HFF-Myc (cell line): ENCODE measurements around the gene APBA2.

Experiments used
- DNase-seq: peaks from one replicate; pipeline ENCODE4 v3.0.0-alpha.2; 2011; ENCODE audit warnings: low read depth; ENCODE audit errors: extremely low read depth
- H3K4me3 ChIP-seq: replicated peaks from 2 replicates; pipeline ENCODE4 v1.5.1; 2011; ENCODE audit warnings: low read depth, mild to moderate bottlenecking, control low read depth, low read length
- TF ChIP-seq, protein P1 (sequence below): IDR thresholded peaks from 2 replicates; pipeline ENCODE4 v1.5.1; 2012; ENCODE audit warnings: mild to moderate bottlenecking, low read depth, low read length, control low read depth; ENCODE audit errors: missing control alignments

APBA2 gene

GRCh38 chr15:28943146-28943545, 57.4 kb downstream of the APBA2 start:
- no peak for DNase-seq
- TF ChIP-seq, protein P1, sequence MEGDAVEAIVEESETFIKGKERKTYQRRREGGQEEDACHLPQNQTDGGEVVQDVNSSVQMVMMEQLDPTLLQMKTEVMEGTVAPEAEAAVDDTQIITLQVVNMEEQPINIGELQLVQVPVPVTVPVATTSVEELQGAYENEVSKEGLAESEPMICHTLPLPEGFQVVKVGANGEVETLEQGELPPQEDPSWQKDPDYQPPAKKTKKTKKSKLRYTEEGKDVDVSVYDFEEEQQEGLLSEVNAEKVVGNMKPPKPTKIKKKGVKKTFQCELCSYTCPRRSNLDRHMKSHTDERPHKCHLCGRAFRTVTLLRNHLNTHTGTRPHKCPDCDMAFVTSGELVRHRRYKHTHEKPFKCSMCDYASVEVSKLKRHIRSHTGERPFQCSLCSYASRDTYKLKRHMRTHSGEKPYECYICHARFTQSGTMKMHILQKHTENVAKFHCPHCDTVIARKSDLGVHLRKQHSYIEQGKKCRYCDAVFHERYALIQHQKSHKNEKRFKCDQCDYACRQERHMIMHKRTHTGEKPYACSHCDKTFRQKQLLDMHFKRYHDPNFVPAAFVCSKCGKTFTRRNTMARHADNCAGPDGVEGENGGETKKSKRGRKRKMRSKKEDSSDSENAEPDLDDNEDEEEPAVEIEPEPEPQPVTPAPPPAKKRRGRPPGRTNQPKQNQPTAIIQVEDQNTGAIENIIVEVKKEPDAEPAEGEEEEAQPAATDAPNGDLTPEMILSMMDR = no peak
- H3K4me3 ChIP-seq = no peak overlapping the region

- no peak for DNase-seq
- no peak overlapping the region for H3K4me3 ChIP-seq
- TF ChIP-seq, protein P1 = no peak
These were observed 57.9 kb downstream of the APBA2 start for GRCh38 chr15:28943611-28944230.

- no peak for DNase-seq
- TF ChIP-seq, protein P1 = no peak
- H3K4me3 ChIP-seq = no peak overlapping the region
These were observed 58.5 kb downstream of the APBA2 start for GRCh38 chr15:28944286-28944685.

GRCh38 chr15:28944696-28945300, 59.0 kb downstream of the APBA2 start:
- TF ChIP-seq, protein P1 = no peak
- no peak overlapping the region for H3K4me3 ChIP-seq
- no peak for DNase-seq

DNA sequence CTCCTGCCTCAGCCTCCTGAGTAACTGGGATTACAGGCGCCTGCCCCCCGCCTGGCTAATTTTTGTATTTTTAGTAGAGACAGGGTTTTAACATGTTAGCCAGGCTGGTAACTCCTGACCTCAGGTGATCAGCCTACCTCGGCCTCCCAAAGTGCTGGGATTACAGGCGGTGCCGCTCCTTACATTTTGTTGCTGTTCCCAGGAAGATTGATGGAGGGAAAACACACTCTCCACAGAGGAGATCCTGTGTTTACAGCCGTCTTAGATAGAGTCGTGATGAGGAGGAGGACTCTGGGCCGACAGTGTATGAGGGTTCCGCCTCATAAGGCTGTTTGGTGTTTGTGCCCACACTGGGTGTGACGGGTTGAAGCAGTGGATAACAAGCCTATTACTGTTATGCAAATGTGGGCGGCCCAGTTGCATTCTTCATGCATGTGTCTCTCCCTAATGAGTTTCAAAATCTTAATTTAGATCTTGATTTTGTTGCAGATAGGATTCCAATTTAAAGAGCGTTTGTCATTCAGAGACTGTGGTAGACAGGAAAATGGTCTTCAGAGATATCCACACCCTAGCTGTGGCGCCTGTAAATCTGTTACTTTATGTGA, 60.0 kb downstream of the APBA2 start:
- TF ChIP-seq, protein P1 = no peak
- no peak overlapping the region for H3K4me3 ChIP-seq
- DNase-seq = no peak

- TF ChIP-seq, protein P1 = no peak
- no peak overlapping the region for H3K4me3 ChIP-seq
- no peak for DNase-seq
These were observed 61.0 kb downstream of the APBA2 start for GRCh38 chr15:28946803-28947202.
